DMS 273 (cell line): Measurements from ENCODE around the gene GPR132.

Experiments used
- DNase-seq: peaks from one replicate; lab custom pipeline; 2025; ENCODE audit not compliant: unreplicated experiment; lab: John Stamatoyannopoulos, UW

The GPR132 gene

GRCh38 chr14:105023144-105023543 is 42.1 kb downstream of the GPR132 start:
- DNase-seq, result no peak

- no peak for DNase-seq
Measured at GRCh38 chr14:105022276-105022670, 43.0 kb downstream of the GPR132 start.

GRCh38 chr14:105021656-105022275 is 43.5 kb downstream of the GPR132 start:
- peak; percentile 82 for DNase-seq

GRCh38 chr14:105020815-105021655 is 44.2 kb downstream of the GPR132 start, which contains the start of gene CDCA4:
CDCA4 (minus strand) TSS chr14:105021083; CDS start chr14:105011929, 9,154 bp downstream.
- DNase-seq, result peak; percentile 100

- DNase-seq, result peak; percentile 64
Measured at GRCh38 chr14:105019861-105020814, 45.1 kb downstream of the GPR132 start.

- no peak for DNase-seq
Measured at GRCh38 chr14:105018414-105018813, 46.8 kb downstream of the GPR132 start.

GRCh38 chr14:105015905-105016304 is 49.3 kb downstream of the GPR132 start:
- no peak for DNase-seq

- DNase-seq, result no peak
Measured at GRCh38 chr14:105015242-105015641, 50.0 kb downstream of the GPR132 start.

GRCh38 chr14:105014631-105015030 is 50.6 kb downstream of the GPR132 start:
- no peak for DNase-seq

- DNase-seq, result no peak
Measured at GRCh38 chr14:105014032-105014431, 51.2 kb downstream of the GPR132 start.

- peak; percentile 79 for DNase-seq
Measured at GRCh38 chr14:105013150-105013785, 52.0 kb downstream of the GPR132 start.

GRCh38 chr14:105012171-105012985 is 52.9 kb downstream of the GPR132 start:
- DNase-seq, result peak; percentile 36

- DNase-seq, result no peak
Measured at GRCh38 chr14:105011312-105011990, 53.8 kb downstream of the GPR132 start.

GRCh38 chr14:105010891-105011291 is 54.3 kb downstream of the GPR132 start:
- DNase-seq, result no peak

- DNase-seq, result no peak
Measured at GRCh38 chr14:105010106-105010505, 55.1 kb downstream of the GPR132 start.

GRCh38 chr14:105007593-105008264 is 57.5 kb downstream of the GPR132 start:
- no peak for DNase-seq

GRCh38 chr14:105006831-105007592 is 58.2 kb downstream of the GPR132 start:
- no peak for DNase-seq
